Pancreas (tissue), 10 donors: ENCODE measurements around the gene GADL1. TPM values are rescaled to one million over a fixed set of nuclear protein-coding genes. Genes with fewer than 3 reads are reported as not detected.

Experiments
- ATAC-seq, 4 donors: fragments of 200-7000 bp; cut with Tn5 transposase; one replicate each; pipeline versions ENCODE4 v1.8.0 to v1.9.1; 2020; ENCODE audit warnings: mild to moderate bottlenecking in 4 of 4, moderate library complexity in 4 of 4
- DNase-seq, 6 donors: peaks; one replicate each; pipeline ENCODE4 v3.0.0-alpha.2; 2020
- FAIRE-seq: peaks from 2 replicates; lab custom pipeline; 2012; peaks lifted over from hg19 to GRCh38; lab: Jason Lieb, UNC
- H3K27ac ChIP-seq, 4 donors: fragments of 200-600 bp; sonication (generic); 1 replicate in 3 of 4; 2 replicates in 1 of 4; pipeline versions ENCODE4 v1.5.0 to v1.8.0; 2020
- H3K27me3 ChIP-seq, 4 donors: fragments of 200-600 bp; one replicate each; pipeline ENCODE4 v1.8.0; 2021
- H3K36me3 ChIP-seq, 3 donors: fragments of 200-600 bp; sonication (generic) in 1 of 3; one replicate each; pipeline versions ENCODE4 v1.5.0 to v1.8.0; 2020 to 2021
- H3K4me1 ChIP-seq, 3 donors: fragments of 200-600 bp; one replicate each; pipeline ENCODE4 v1.8.0; 2021
- H3K4me3 ChIP-seq, 4 donors: fragments of 200-600 bp; sonication (generic) in 2 of 4; one replicate each; pipeline versions ENCODE4 v1.5.0 to v1.8.0; 2020 to 2021
- H3K9me3 ChIP-seq, 4 donors: fragments of 200-600 bp; one replicate each; pipeline ENCODE4 v1.8.0; 2021
- WGBS, 2 donors: extraction: QIAGEN DNeasy Blood & Tissue Kit; methylation state at CpG; one replicate each; pipeline ENCODE4 v1.1.7; 2013; 5-methylcytosine and 5-hydroxymethylcytosine counted together
- intact Hi-C, 3 donors: fragments of 100-400 bp; cut with DNase I; formaldehyde crosslinking; loops; one replicate each; pipeline versions ENCODE4 v1.11.1 to v1.14.2; 2022
- polyA plus RNA-seq, 2 donors: library from polyadenylated mRNA; stranded (reverse); fragments of 200-250 nt; gene quantifications; one replicate each; pipeline ENCODE4 v1.2.3, GENCODE V29; 2013
- total RNA-seq, 6 donors: library from RNA; stranded (reverse); fragmentation: NEBNext Ultra II Directional in 4 of 6; extraction: Animal tissue kit (Norgen Biotek cat#: 25700) in 4 of 6; gene quantifications; one replicate each; pipeline versions ENCODE4 v1.2.1 to v1.2.4, GENCODE V29; 2021 to 2023
- TF ChIP-seq, protein P1 (sequence below), 4 donors: fragments of 200-600 bp; sonication (generic) in 3 of 4; IDR thresholded peaks; one replicate each; pipeline versions ENCODE4 v1.5.0 to v1.8.0; 2021; ENCODE audit warnings: antibody characterized with exemption in 4 of 4
- donor health status: healthy with polysubstance abuse.
- donor health status: DM: no; HTN: no; CAD: no; lungs with moderate emphysema.
- donor health status: DM: no; HTN: no; CAD: no.
- donor health status: control.
- donor health status: control.
- donor health status: Bipolar disorder and iron deficiency.
- donor health status: DM: yes; HTN: yes; CAD: no.
- donor health status: DM: no; HTN: no; CAD: no.
- donor health status: DM: no; HTN: no; CAD: no.
- donor health status: DM: yes; HTN: yes; CAD: no.

GADL1 gene
- total and polyA plus RNA-seq, 8 donors = 0.07 TPM; not detected in 7

DNA sequence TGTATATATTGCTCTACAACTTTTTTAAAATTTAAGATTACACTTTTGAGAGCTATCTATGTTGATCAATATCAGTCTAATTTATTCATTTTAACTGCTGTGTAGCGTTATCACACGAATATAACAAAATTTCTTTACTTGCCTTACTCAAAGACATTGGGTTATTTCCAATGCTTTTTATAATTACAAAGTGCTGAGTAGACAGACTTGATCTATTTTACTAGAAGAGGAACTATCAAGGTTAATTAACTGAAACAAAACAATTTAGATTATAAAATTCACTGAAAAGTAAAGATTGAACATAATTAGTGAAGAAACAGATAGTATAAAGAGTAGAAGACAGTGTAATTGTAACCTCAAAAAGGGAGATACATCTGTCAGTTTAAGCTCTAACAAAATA, 182.6 kb downstream of the GADL1 start:
- TF ChIP-seq, protein P1, sequence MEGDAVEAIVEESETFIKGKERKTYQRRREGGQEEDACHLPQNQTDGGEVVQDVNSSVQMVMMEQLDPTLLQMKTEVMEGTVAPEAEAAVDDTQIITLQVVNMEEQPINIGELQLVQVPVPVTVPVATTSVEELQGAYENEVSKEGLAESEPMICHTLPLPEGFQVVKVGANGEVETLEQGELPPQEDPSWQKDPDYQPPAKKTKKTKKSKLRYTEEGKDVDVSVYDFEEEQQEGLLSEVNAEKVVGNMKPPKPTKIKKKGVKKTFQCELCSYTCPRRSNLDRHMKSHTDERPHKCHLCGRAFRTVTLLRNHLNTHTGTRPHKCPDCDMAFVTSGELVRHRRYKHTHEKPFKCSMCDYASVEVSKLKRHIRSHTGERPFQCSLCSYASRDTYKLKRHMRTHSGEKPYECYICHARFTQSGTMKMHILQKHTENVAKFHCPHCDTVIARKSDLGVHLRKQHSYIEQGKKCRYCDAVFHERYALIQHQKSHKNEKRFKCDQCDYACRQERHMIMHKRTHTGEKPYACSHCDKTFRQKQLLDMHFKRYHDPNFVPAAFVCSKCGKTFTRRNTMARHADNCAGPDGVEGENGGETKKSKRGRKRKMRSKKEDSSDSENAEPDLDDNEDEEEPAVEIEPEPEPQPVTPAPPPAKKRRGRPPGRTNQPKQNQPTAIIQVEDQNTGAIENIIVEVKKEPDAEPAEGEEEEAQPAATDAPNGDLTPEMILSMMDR (IDR thresholded peaks at IDR 0.05) = no peak
- Histone ChIP-seq H3K27me3 (no peaks in the 10 kb centered on the region), H3K4me3 (no peak overlapping the region), H3K4me1 (no peaks in the 10 kb centered on the region), H3K9me3 (no peaks in the 10 kb centered on the region), H3K27ac (no peak overlapping the region), H3K36me3 (no peaks in the 10 kb centered on the region)
- 82 to 89% methylated on average over 2 of the region's 2 CpGs for WGBS, 2 donors
- FAIRE-seq (no peak), DNase-seq (no peak), ATAC-seq (no peak)
- intact Hi-C loops = no loop called here

DNA sequence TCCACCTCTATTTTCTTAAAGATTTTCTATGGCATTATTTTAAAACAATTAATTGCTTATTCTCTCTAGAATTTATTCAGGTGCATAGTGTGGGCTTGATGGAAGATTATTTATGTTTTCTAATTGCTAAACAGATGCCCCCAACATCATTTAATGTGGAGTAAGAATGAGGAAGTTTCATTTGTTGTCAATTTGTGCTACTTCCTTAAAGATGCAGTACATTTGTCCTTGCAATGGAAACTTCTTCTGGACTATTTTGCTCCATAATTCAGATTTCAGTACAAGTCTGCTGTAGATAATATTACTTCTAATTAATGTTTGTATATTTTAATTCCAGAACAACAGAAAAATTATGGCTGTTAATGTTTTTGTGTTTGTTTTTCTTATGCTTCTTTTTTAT, 183.3 kb downstream of the GADL1 start:
- DNase-seq = no peak
- H3K27ac ChIP-seq = no peak overlapping the region
- FAIRE-seq = no peak

DNA sequence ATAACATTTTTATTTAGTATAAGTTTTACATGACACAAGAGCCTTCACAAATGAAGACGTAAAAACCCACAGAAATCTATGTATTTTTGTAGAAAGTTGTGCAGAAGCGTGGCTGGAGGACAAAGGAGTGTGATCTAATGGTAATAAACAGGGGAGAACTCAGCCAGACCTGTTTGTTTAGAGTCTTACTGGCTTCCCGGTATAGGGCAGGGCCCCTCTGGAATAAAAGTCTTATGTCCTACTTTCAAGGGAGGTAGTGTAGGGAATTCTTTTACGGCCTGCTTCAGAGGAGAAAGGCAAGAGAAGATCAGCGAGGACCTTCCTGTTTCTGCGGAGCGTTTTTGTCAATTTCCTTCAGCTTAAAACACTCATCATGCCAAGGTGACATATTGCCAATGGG, 184.4 kb downstream of the GADL1 start:
- intact Hi-C loops = no loop called here
- Histone ChIP-seq H3K36me3 (no peaks in the 10 kb centered on the region), H3K27me3 (no peaks in the 10 kb centered on the region), H3K27ac (no peak overlapping the region), H3K9me3 (no peaks in the 10 kb centered on the region), H3K4me1 (no peaks in the 10 kb centered on the region), H3K4me3 (no peak overlapping the region)
- no peak for FAIRE-seq
- ATAC-seq = no peak
- DNase-seq = no peak
- 76 to 84% methylated on average over 7 of the region's 7 CpGs for WGBS, 2 donors
- TF ChIP-seq, protein P1 (IDR thresholded peaks at IDR 0.05) = no peak

More for the DNA sequence above, 183.3 kb downstream of the GADL1 start:
- no peaks in the 10 kb centered on the region for H3K27me3 ChIP-seq
- TF ChIP-seq, protein P1 (IDR thresholded peaks at IDR 0.05) = no peak
- no peak for ATAC-seq
- intact Hi-C loops = no loop called here
- no peaks in the 10 kb centered on the region for H3K4me1 ChIP-seq
- no peak overlapping the region for H3K4me3 ChIP-seq
- no peaks in the 10 kb centered on the region for H3K36me3 ChIP-seq
- no peaks in the 10 kb centered on the region for H3K9me3 ChIP-seq

DNA sequence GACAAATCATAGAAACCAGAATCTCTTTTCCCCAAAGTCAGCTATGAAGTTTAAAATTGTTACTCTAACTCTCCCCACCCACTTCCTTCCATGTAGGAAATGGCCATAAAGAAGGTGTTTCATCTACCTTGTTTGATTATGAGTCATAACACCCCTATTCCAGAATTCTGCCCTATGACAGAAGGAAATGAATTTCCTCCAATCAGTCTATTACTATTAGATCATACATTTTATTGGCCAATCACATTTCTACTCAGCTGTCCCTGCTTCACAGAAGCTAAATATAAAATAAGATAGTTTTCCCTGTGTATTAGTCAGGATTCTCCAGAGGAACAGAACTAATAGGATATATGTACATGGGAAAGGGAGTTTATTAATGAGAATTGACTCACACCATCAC, 186.0 kb downstream of the GADL1 start:
- H3K27ac ChIP-seq = no peak overlapping the region
- FAIRE-seq (no peak), ATAC-seq (no peak), DNase-seq (no peak)
- H3K9me3 ChIP-seq = no peaks in the 10 kb centered on the region
- H3K27me3 ChIP-seq = no peaks in the 10 kb centered on the region
- intact Hi-C loops = no loop called here
- H3K4me1 ChIP-seq = no peaks in the 10 kb centered on the region
- TF ChIP-seq, protein P1 (IDR thresholded peaks at IDR 0.05) = no peak
- H3K4me3 ChIP-seq = no peak overlapping the region
- H3K36me3 ChIP-seq = no peaks in the 10 kb centered on the region

DNA sequence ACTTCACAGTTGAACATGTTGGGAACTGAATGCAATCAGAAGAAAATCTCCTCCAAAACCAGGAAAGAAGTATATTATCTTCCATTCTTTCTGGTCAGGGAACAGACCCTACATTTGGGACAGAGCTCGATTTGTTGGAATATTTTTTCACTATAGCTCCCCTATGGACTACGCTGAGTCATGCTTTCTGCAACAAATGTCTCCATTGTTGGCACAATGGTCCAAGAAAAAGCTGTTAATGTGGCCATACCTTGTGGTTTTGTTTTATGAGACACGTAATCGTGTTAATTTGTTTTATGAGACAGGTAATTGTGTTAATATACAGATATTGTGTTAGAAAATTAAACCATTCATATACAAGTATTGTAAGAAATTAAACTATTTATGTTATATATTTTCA, 186.6 kb downstream of the GADL1 start:
- H3K27ac ChIP-seq = no peak overlapping the region
- no peak for ATAC-seq
- DNase-seq = no peak
- no peaks in the 10 kb centered on the region for H3K9me3 ChIP-seq
- H3K4me1 ChIP-seq = no peaks in the 10 kb centered on the region
- TF ChIP-seq, protein P1 (IDR thresholded peaks at IDR 0.05) = no peak
- H3K27me3 ChIP-seq = no peaks in the 10 kb centered on the region
- no peak for FAIRE-seq
- intact Hi-C loops = no loop called here
- no peak overlapping the region for H3K4me3 ChIP-seq
- WGBS, 2 donors = 81 to 87% methylated on average over 4 of the region's 4 CpGs
- H3K36me3 ChIP-seq = no peaks in the 10 kb centered on the region
